BE2C (cell line): ENCODE results near the gene ST7L.
"Not testable (repeated sequence)": the region's sequence is repeated elsewhere in the genome, so short reads cannot be mapped to it uniquely, and the experiment has no call there.

ENCODE experiments used
- DNase-seq: peaks from one replicate; pipeline ENCODE4 v3.0.0-alpha.2; 2020
- H3K27me3 ChIP-seq: fragments of 250-450 bp; sonication (Bioruptor Pico); 2 replicates; pipeline ENCODE4 v1.5.1; 2020; ENCODE audit warnings: mild to moderate bottlenecking
- H3K36me3 ChIP-seq: fragments of 250-450 bp; sonication (Bioruptor Pico); 2 replicates; pipeline ENCODE4 v1.5.1; 2020; ENCODE audit warnings: mild to moderate bottlenecking
- H3K4me1 ChIP-seq: fragments of 250-450 bp; sonication (Bioruptor Pico); 2 replicates; pipeline ENCODE4 v1.5.1; 2020
- H3K4me3 ChIP-seq: 2 replicates; pipeline ENCODE4 v1.5.1; 2011; ENCODE audit warnings: low read depth, low read length
- H3K9me3 ChIP-seq: fragments of 250-450 bp; sonication (Bioruptor Pico); 2 replicates; pipeline ENCODE4 v1.5.1; 2020
- TF ChIP-seq, protein P1 (sequence below): IDR thresholded peaks from 2 replicates; pipeline ENCODE4 v1.5.1; 2012; ENCODE audit warnings: mild to moderate bottlenecking, low read depth, low read length

The ST7L gene

GRCh38 chr1:112643080-112643479 lies 24.1 kb upstream of the ST7L start:
- Histone ChIP-seq H3K9me3 (no peaks in the 10 kb centered on the region), H3K27me3 (no peaks in the 10 kb centered on the region), H3K4me1 (no peaks in the 10 kb centered on the region), H3K36me3 (peaks cover 19% of the 10 kb centered on the region), H3K4me3 (no peak overlapping the region)
- TF ChIP-seq, protein P1, sequence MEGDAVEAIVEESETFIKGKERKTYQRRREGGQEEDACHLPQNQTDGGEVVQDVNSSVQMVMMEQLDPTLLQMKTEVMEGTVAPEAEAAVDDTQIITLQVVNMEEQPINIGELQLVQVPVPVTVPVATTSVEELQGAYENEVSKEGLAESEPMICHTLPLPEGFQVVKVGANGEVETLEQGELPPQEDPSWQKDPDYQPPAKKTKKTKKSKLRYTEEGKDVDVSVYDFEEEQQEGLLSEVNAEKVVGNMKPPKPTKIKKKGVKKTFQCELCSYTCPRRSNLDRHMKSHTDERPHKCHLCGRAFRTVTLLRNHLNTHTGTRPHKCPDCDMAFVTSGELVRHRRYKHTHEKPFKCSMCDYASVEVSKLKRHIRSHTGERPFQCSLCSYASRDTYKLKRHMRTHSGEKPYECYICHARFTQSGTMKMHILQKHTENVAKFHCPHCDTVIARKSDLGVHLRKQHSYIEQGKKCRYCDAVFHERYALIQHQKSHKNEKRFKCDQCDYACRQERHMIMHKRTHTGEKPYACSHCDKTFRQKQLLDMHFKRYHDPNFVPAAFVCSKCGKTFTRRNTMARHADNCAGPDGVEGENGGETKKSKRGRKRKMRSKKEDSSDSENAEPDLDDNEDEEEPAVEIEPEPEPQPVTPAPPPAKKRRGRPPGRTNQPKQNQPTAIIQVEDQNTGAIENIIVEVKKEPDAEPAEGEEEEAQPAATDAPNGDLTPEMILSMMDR = no peak
- DNase-seq = no peak

GRCh38 chr1:112640437-112640836 lies 21.5 kb upstream of the ST7L start:
- not testable (repeated sequence) for H3K9me3 ChIP-seq, H3K4me3 ChIP-seq, DNase-seq, H3K27me3 ChIP-seq, H3K4me1 ChIP-seq
- peaks cover 11% of the 10 kb centered on the region for H3K36me3 ChIP-seq

- DNase-seq = no peak
- TF ChIP-seq, protein P1 = no peak
- Histone ChIP-seq H3K4me1 (0 out of 2 replicates have a peak, but pooled peaks cover 8% of the 10 kb centered on the region), H3K27me3 (no peaks in the 10 kb centered on the region), H3K9me3 (no peaks in the 10 kb centered on the region), H3K4me3 (no peak overlapping the region), H3K36me3 (peaks cover 4% of the 10 kb centered on the region; the same call in 1 of the 2 replicates)
Measured at GRCh38 chr1:112638110-112638428, 19.1 kb upstream of the ST7L start.

DNA sequence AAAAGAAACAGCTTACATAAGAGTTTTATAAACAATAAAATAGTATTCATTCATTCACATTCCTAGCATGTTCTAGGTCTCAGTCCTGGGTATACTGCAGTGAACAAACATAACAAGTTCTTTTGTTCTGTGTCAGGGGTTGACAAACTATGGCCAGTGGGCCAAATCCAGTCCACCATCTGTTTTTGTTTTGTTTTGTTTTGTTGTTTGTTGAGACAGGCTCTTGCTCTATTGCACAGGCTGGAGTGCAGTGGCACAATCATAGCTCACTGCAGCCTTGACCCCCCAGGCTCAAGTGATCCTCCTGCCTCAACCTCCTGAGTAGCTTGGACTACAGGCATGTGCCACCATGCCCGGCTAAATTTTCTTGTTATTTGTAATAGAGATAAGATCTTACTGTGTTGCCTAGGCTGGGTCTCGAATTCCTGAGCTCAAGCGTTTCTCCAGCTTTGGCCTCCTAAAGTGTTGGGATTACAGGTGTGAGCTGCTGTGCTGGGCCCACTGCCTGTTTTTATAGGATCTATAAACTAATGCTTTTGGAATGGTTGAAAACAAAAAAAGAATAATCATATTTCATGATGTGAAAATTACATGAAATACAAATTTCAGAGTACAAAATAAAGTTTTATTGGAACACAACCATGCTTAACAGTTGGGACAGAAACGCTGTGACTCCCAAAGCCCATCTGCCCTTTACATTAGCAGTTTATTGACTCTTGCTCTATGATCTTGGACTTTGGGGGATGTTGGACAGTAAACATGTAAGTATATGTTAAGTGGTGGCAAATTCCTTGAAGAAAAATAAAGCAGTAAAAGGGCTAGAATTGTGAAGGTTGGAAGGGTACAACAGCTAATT lies 18.5 kb upstream of the ST7L start:
- H3K36me3 ChIP-seq = peaks cover 6% of the 10 kb centered on the region; the same call in 1 of the 2 replicates
- H3K4me1 ChIP-seq = 0 out of 2 replicates have a peak, but pooled peaks cover 8% of the 10 kb centered on the region
- no peak overlapping the region for H3K4me3 ChIP-seq
- no peak for DNase-seq
- H3K27me3 ChIP-seq = no peaks in the 10 kb centered on the region
- TF ChIP-seq, protein P1 = no peak
- H3K9me3 ChIP-seq = no peaks in the 10 kb centered on the region

- Histone ChIP-seq H3K4me3 (no peak overlapping the region), H3K4me1 (0 out of 2 replicates have a peak, but pooled peaks cover 8% of the 10 kb centered on the region), H3K9me3 (no peaks in the 10 kb centered on the region), H3K36me3 (peaks cover 6% of the 10 kb centered on the region; the same call in 1 of the 2 replicates), H3K27me3 (no peaks in the 10 kb centered on the region)
- no peak for DNase-seq
- TF ChIP-seq, protein P1 = no peak
Measured at GRCh38 chr1:112636597-112637253, 17.8 kb upstream of the ST7L start.

DNA sequence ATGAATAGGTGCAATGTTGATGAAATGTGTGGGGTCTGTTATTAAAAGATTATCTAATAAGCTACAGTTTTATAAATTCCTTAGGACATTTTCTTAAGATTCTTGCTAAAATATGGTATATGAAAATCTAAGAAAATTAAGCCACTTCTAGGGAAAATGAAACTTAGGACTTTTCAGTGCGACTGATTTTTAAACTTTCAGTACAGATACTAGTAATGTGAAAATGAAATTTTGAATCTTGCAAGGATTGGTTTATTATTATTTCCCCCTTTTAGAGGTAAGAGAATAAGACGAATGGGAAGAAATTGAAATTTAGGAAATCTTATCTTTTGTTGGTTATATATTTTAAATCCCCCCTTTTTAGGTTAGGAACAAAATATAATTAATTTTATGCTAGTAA lies 17.1 kb upstream of the ST7L start:
- no peaks in the 10 kb centered on the region for H3K9me3 ChIP-seq
- peaks cover 6% of the 10 kb centered on the region; the same call in 1 of the 2 replicates for H3K36me3 ChIP-seq
- no peaks in the 10 kb centered on the region for H3K27me3 ChIP-seq
- 0 out of 2 replicates have a peak, but pooled peaks cover 8% of the 10 kb centered on the region for H3K4me1 ChIP-seq
- DNase-seq = no peak
- TF ChIP-seq, protein P1 = no peak
- H3K4me3 ChIP-seq = no peak overlapping the region
